HepG2 (cell line): ENCODE data around the gene RHBDD1. TPM values are rescaled to one million over a fixed set of nuclear protein-coding genes. Genes with fewer than 3 reads are reported as not detected.

ENCODE experiments used
- ATAC-seq: fragments of 200-7000 bp; cut with Tn5 transposase; 3 replicates; pipeline ENCODE4 v1.9.1; 2020; ENCODE audit warnings: mild to moderate bottlenecking, moderate library complexity
- BruUV-seq: library from RNA; stranded (reverse); fragments of 400-500 nt; replicated peaks from 2 replicates; lab custom pipeline; 2021; lab: Mats Ljungman, UMichigan
- CTCF ChIA-PET: fragments of 300-600 bp; formaldehyde crosslinking; extraction: SDS; loops from one replicate; lab custom pipeline; 2021; ENCODE audit warnings: low total read pairs, inconsistent platforms, low intra/inter-chr PET ratio; lab: Yijun Ruan, JAX
- POLR2A ChIA-PET: fragments of 350-600 bp; sonication (Branson Sonifier 250); formaldehyde crosslinking; loops from one replicate; lab custom pipeline; 2020; ENCODE audit warnings: antibody characterized with exemption, inconsistent platforms; lab: Yijun Ruan, JAX
- DNase-seq: peaks from one replicate; pipeline ENCODE4 v3.0.0-alpha.2; 2015; ENCODE audit warnings: low spot score
- FAIRE-seq: peaks from 3 replicates; lab custom pipeline; 2011; peaks lifted over from hg19 to GRCh38; lab: Jason Lieb, UNC
- H2AFZ ChIP-seq: one replicate; pipeline ENCODE4 v1.6.1; 2011; ENCODE audit warnings: low read length, inconsistent platforms
- H3K27ac ChIP-seq: fragments of 300-600 bp; 3 replicates; pipeline ENCODE4 v1.8.0; 2011; ENCODE audit warnings: mixed run types, mild to moderate bottlenecking, mixed read lengths, low read length, inconsistent platforms; ENCODE audit not compliant: insufficient read depth; ENCODE audit errors: extremely low read length
- H3K27me3 ChIP-seq, 2 experiments: fragments of 200-600 bp in 1 of 2; 2 replicates in 1 of 2; 3 replicates in 1 of 2; pipeline versions ENCODE4 v1.6.0 to v1.8.0; 2011; ENCODE audit warnings: low read length in 2 of 2, mild to moderate bottlenecking in 2 of 2, moderate library complexity in 2 of 2, inconsistent platforms in 1 of 2; ENCODE audit not compliant: insufficient read depth in 2 of 2, control insufficient read depth in 1 of 2
- H3K36me3 ChIP-seq, 2 experiments: fragments of 200-600 bp in 1 of 2; replicated peaks in 1 of 2; 2 replicates in 1 of 2; 3 replicates in 1 of 2; pipeline versions ENCODE4 v1.5.1 to v1.8.0; 2011; ENCODE audit warnings: low read length in 2 of 2, inconsistent platforms in 1 of 2; ENCODE audit not compliant: insufficient read depth in 2 of 2, control insufficient read depth in 1 of 2
- H3K4me1 ChIP-seq: 2 replicates; pipeline ENCODE4 v1.5.1; 2012; ENCODE audit warnings: low read length, inconsistent platforms; ENCODE audit not compliant: insufficient read depth
- H3K4me2 ChIP-seq: 2 replicates; pipeline ENCODE4 v1.6.0; 2011; ENCODE audit warnings: low read depth, low read length, inconsistent platforms
- H3K4me3 ChIP-seq, 3 experiments: fragments of 200-600 bp in 1 of 3; sonication (generic), shearing (Covaris generic) in 1 of 3; replicated peaks in 1 of 3; 2 replicates each; pipeline ENCODE4 v1.5.1; 2011 to 2016; ENCODE audit warnings: low read length in 3 of 3, inconsistent platforms in 2 of 3, low read depth in 2 of 3, mild to moderate bottlenecking in 2 of 3, control low read depth in 1 of 3, mixed read lengths in 1 of 3; ENCODE audit not compliant: insufficient read depth in 1 of 3
- H3K79me2 ChIP-seq: one replicate; pipeline ENCODE4 v1.6.1; 2011; ENCODE audit warnings: low read length, inconsistent platforms; ENCODE audit not compliant: insufficient read depth
- H3K9ac ChIP-seq: 2 replicates; pipeline ENCODE4 v1.6.0; 2011; ENCODE audit warnings: mild to moderate bottlenecking, low read depth, low read length, inconsistent platforms; ENCODE audit not compliant: insufficient read depth
- H3K9me3 ChIP-seq: 2 replicates; pipeline ENCODE4 v1.5.1; 2012; ENCODE audit warnings: mild to moderate bottlenecking, low read length
- H4K20me1 ChIP-seq: 2 replicates; pipeline ENCODE4 v1.6.0; 2011; ENCODE audit warnings: inconsistent platforms, mild to moderate bottlenecking, low read length, moderate library complexity; ENCODE audit not compliant: insufficient read depth
- BORCS8-MEF2B ChIP-seq: sonication (generic); formaldehyde crosslinking; IDR thresholded peaks from 2 replicates; pipeline ENCODE4 v1.8.0; 2022; ENCODE audit warnings: mild to moderate bottlenecking, missing genetic modification reagents
- FOXK1 ChIP-seq: sonication (generic); formaldehyde crosslinking; IDR thresholded peaks from 2 replicates; pipeline ENCODE4 v1.4.0; 2020; ENCODE audit warnings: low read depth, missing genetic modification reagents, borderline replicate concordance
- HNRNPH1 ChIP-seq: fragments of 200-400 bp; formaldehyde crosslinking; optimal IDR thresholded peaks from 2 replicates; pipeline ENCODE3; 2017; ENCODE audit warnings: mild to moderate bottlenecking, low read depth, low read length
- KLF16 ChIP-seq, 2 experiments: sonication (generic) in 1 of 2; formaldehyde crosslinking in 1 of 2; IDR thresholded peaks; 2 replicates each; pipeline versions ENCODE4 v1.6.1 to v1.8.0; 2016 to 2023; ENCODE audit warnings: missing genetic modification reagents in 2 of 2, missing compliant biosample characterization in 1 of 2
- NCOA5 ChIP-seq: sonication (generic); formaldehyde crosslinking; IDR thresholded peaks from 2 replicates; pipeline ENCODE4 v1.4.0; 2020; ENCODE audit warnings: missing genetic modification reagents
- REPIN1 ChIP-seq: sonication (generic); formaldehyde crosslinking; IDR thresholded peaks from 2 replicates; pipeline ENCODE4 v1.8.0; 2022; ENCODE audit warnings: missing genetic modification reagents, low read depth, mild to moderate bottlenecking, borderline replicate concordance
- SRY ChIP-seq: sonication (generic); formaldehyde crosslinking; IDR thresholded peaks from 2 replicates; pipeline ENCODE4 v1.8.0; 2022; ENCODE audit warnings: mild to moderate bottlenecking, missing genetic modification reagents
- TCF12 ChIP-seq, 2 experiments: fragments of 450-650 bp in 1 of 2; sonication (generic) in 1 of 2; formaldehyde crosslinking in 1 of 2; IDR thresholded peaks; 2 replicates each; pipeline versions ENCODE4 v1.6.1 to v1.8.0; 2017 to 2022; ENCODE audit warnings: antibody characterized with exemption in 1 of 2, mild to moderate bottlenecking in 1 of 2, missing genetic modification reagents in 1 of 2, moderate library complexity in 1 of 2
- ZNF160 ChIP-seq: sonication (generic); formaldehyde crosslinking; IDR thresholded peaks from 2 replicates; pipeline ENCODE4 v1.8.0; 2022; ENCODE audit warnings: mild to moderate bottlenecking, inconsistent platforms, missing genetic modification reagents
- ZNF263 ChIP-seq: sonication (generic); formaldehyde crosslinking; IDR thresholded peaks from 2 replicates; pipeline ENCODE4 v1.4.0; 2020; ENCODE audit warnings: missing genetic modification reagents
- ZNF331 ChIP-seq: sonication (generic); formaldehyde crosslinking; IDR thresholded peaks from 2 replicates; pipeline ENCODE4 v1.4.0; 2020; ENCODE audit warnings: missing genetic modification reagents
- ZNF382 ChIP-seq: sonication (generic); formaldehyde crosslinking; IDR thresholded peaks from 2 replicates; pipeline ENCODE4 v1.5.0; 2020; ENCODE audit warnings: missing genetic modification reagents, mild to moderate bottlenecking, borderline replicate concordance
- ZNF720 ChIP-seq: sonication (generic); formaldehyde crosslinking; IDR thresholded peaks from 2 replicates; pipeline ENCODE4 v1.4.0; 2020; ENCODE audit warnings: missing genetic modification reagents
- WGBS: methylation state at CpG from one replicate; pipeline ENCODE4 v1.1.6; 2017; ENCODE audit warnings: low lambda C conversion rate; 5-methylcytosine and 5-hydroxymethylcytosine counted together
- in situ Hi-C: cut with HindIII; loops from 2 replicates; pipeline ENCODE4 v1.10.0; 2017; ENCODE audit warnings: low pct_unique_long_range_greater_than_20kb; ENCODE audit not compliant: extremely low pct_ligation_motif_present
- intact Hi-C: fragments of 100-400 bp; cut with micrococcal nuclease; formaldehyde crosslinking; loops from one replicate; pipeline ENCODE4 v1.10.0; 2022; ENCODE audit not compliant: unreplicated experiment
- polyA plus RNA-seq, 8 experiments: library from polyadenylated mRNA; depleted of rRNA in 3 of 8; stranded (reverse) in 7 of 8; unstranded in 1 of 8; fragments of >200 nt; fragmentation: Illumina TruSeq in 4 of 8; extraction: Trizol in 4 of 8; gene quantifications; 2 replicates each; pipeline versions ENCODE4 v1.2.1 to v1.2.3, GENCODE V29; 2011 to 2016; ENCODE audit warnings: low read depth in 4 of 8, missing spikeins in 1 of 8, mixed read lengths in 1 of 8; ENCODE audit not compliant: insufficient read depth in 1 of 8
- total RNA-seq, 5 experiments: library from RNA; depleted of rRNA; stranded (reverse); fragments of >200 nt; fragmentation: Illumina TruSeq; extraction: Trizol; gene quantifications; 2 replicates each; pipeline ENCODE4 v1.2.3, GENCODE V29; 2016; ENCODE audit warnings: low read depth in 1 of 5
- TF ChIP-seq, protein P1 (sequence below): sonication (generic); formaldehyde crosslinking; IDR thresholded peaks from 2 replicates; pipeline ENCODE4 v1.4.0; 2020; ENCODE audit warnings: mild to moderate bottlenecking, missing genetic modification reagents, borderline replicate concordance
- TF ChIP-seq, protein P2 (sequence below): sonication (generic); formaldehyde crosslinking; IDR thresholded peaks from 2 replicates; pipeline ENCODE4 v1.8.1; 2023; ENCODE audit warnings: mild to moderate bottlenecking, missing genetic modification reagents, borderline replicate concordance
- TF ChIP-seq, protein P3 (sequence below): sonication (generic); formaldehyde crosslinking; IDR thresholded peaks from 2 replicates; pipeline ENCODE4 v1.4.0; 2020; ENCODE audit warnings: missing genetic modification reagents
- TF ChIP-seq, protein P4 (sequence below): IDR thresholded peaks from 2 replicates; pipeline ENCODE4 v1.6.1; 2016; ENCODE audit warnings: low read depth, control low read depth

RHBDD1 gene
- total and polyA plus RNA-seq, 2 of the 13 experiments (the other 11 are each of a cell fraction or from before 2014, with no cell fraction given) = 8.2 to 9.5 TPM

DNA sequence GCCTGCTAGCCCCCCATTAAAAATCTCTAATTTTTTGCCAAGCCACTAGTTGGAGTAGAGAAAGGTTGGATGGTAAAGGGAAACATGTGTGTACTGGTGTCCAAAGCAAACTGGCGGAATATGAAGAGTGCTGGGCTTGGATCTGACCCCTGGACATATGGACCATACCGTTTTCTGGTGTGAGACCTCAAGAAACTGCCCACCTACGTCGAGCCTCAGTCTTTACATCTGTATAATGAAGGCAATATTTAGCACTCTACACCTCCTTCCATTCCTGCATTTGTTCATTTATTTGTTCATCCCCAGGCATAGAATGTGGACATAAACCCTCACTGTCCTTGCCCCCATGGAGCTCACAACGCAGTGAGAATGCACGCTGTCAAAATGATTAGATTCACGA is 142.4 kb downstream of the RHBDD1 start:
- ChIA-PET POLR2A (no interaction called here), CTCF (no interaction called here)
- Histone ChIP-seq H3K4me2 (no peak overlapping the region), H3K36me3 (no peaks in the 10 kb centered on the region), H4K20me1 (no peaks in the 10 kb centered on the region), H3K79me2 (no peaks in the 10 kb centered on the region), H3K9ac (no peak overlapping the region), H3K27me3 (no peaks in the 10 kb centered on the region), H3K4me1 (no peaks in the 10 kb centered on the region), H2AFZ (no peak overlapping the region), H3K9me3 (no peaks in the 10 kb centered on the region), H3K27ac (no peak overlapping the region), H3K4me3 (no peak overlapping the region)
- ATAC-seq (no peak), FAIRE-seq (no peak), DNase-seq (no peak)
- no TSS peak for BruUV-seq
- intact Hi-C loops (no loop called here), in situ Hi-C loops (no loop called here)
- WGBS = 64% methylated on average over 7 of the region's 7 CpGs
- TF ChIP-seq TCF12 (IDR thresholded peaks at IDR 0.05) (no peak), TCF12 (CRISPR knock-in tag; IDR thresholded peaks at IDR 0.05) (no peak), ZNF720 (no peak), BORCS8-MEF2B (CRISPR knock-in tag) (no peak), SRY (CRISPR knock-in tag) (no peak), ZNF263 (CRISPR knock-in tag) (no peak), REPIN1 (no peak), ZNF160 (no peak), ZNF331 (CRISPR knock-in tag) (no peak), NCOA5 (CRISPR knock-in tag) (no peak), ZNF382 (CRISPR knock-in tag) (no peak), KLF16 (CRISPR knock-in tag; IDR thresholded peaks at IDR 0.05) (no peak), FOXK1 (CRISPR knock-in tag) (no peak), HNRNPH1 (no peak)
- TF ChIP-seq, protein P1, sequence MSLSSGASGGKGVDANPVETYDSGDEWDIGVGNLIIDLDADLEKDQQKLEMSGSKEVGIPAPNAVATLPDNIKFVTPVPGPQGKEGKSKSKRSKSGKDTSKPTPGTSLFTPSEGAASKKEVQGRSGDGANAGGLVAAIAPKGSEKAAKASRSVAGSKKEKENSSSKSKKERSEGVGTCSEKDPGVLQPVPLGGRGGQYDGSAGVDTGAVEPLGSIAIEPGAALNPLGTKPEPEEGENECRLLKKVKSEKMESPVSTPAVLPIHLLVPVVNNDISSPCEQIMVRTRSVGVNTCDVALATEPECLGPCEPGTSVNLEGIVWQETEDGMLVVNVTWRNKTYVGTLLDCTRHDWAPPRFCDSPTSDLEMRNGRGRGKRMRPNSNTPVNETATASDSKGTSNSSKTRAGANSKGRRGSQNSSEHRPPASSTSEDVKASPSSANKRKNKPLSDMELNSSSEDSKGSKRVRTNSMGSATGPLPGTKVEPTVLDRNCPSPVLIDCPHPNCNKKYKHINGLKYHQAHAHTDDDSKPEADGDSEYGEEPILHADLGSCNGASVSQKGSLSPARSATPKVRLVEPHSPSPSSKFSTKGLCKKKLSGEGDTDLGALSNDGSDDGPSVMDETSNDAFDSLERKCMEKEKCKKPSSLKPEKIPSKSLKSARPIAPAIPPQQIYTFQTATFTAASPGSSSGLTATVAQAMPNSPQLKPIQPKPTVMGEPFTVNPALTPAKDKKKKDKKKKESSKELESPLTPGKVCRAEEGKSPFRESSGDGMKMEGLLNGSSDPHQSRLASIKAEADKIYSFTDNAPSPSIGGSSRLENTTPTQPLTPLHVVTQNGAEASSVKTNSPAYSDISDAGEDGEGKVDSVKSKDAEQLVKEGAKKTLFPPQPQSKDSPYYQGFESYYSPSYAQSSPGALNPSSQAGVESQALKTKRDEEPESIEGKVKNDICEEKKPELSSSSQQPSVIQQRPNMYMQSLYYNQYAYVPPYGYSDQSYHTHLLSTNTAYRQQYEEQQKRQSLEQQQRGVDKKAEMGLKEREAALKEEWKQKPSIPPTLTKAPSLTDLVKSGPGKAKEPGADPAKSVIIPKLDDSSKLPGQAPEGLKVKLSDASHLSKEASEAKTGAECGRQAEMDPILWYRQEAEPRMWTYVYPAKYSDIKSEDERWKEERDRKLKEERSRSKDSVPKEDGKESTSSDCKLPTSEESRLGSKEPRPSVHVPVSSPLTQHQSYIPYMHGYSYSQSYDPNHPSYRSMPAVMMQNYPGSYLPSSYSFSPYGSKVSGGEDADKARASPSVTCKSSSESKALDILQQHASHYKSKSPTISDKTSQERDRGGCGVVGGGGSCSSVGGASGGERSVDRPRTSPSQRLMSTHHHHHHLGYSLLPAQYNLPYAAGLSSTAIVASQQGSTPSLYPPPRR (CRISPR knock-in tag) = no peak
- TF ChIP-seq, protein P2, sequence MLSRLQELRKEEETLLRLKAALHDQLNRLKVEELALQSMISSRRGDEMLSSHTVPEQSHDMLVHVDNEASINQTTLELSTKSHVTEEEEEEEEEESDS (CRISPR knock-in tag) = no peak
- TF ChIP-seq, protein P3, sequence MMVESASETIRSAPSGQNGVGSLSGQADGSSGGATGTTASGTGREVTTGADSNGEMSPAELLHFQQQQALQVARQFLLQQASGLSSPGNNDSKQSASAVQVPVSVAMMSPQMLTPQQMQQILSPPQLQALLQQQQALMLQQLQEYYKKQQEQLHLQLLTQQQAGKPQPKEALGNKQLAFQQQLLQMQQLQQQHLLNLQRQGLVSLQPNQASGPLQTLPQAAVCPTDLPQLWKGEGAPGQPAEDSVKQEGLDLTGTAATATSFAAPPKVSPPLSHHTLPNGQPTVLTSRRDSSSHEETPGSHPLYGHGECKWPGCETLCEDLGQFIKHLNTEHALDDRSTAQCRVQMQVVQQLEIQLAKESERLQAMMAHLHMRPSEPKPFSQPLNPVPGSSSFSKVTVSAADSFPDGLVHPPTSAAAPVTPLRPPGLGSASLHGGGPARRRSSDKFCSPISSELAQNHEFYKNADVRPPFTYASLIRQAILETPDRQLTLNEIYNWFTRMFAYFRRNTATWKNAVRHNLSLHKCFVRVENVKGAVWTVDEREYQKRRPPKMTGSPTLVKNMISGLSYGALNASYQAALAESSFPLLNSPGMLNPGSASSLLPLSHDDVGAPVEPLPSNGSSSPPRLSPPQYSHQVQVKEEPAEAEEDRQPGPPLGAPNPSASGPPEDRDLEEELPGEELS = no peak
- TF ChIP-seq, protein P4, sequence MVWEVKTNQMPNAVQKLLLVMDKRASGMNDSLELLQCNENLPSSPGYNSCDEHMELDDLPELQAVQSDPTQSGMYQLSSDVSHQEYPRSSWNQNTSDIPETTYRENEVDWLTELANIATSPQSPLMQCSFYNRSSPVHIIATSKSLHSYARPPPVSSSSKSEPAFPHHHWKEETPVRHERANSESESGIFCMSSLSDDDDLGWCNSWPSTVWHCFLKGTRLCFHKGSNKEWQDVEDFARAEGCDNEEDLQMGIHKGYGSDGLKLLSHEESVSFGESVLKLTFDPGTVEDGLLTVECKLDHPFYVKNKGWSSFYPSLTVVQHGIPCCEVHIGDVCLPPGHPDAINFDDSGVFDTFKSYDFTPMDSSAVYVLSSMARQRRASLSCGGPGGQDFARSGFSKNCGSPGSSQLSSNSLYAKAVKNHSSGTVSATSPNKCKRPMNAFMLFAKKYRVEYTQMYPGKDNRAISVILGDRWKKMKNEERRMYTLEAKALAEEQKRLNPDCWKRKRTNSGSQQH (CRISPR knock-in tag) = no peak
